ENCODE measurements around the gene CMIP.

- TF ChIP-seq, protein P1, sequence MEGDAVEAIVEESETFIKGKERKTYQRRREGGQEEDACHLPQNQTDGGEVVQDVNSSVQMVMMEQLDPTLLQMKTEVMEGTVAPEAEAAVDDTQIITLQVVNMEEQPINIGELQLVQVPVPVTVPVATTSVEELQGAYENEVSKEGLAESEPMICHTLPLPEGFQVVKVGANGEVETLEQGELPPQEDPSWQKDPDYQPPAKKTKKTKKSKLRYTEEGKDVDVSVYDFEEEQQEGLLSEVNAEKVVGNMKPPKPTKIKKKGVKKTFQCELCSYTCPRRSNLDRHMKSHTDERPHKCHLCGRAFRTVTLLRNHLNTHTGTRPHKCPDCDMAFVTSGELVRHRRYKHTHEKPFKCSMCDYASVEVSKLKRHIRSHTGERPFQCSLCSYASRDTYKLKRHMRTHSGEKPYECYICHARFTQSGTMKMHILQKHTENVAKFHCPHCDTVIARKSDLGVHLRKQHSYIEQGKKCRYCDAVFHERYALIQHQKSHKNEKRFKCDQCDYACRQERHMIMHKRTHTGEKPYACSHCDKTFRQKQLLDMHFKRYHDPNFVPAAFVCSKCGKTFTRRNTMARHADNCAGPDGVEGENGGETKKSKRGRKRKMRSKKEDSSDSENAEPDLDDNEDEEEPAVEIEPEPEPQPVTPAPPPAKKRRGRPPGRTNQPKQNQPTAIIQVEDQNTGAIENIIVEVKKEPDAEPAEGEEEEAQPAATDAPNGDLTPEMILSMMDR (IDR thresholded peaks at IDR 0.05), result no peak
- TF ChIP-seq POLR2AphosphoS5 (IDR thresholded peaks at IDR 0.05) (no peak), POLR2A (IDR thresholded peaks at IDR 0.05) (no peak)
These were observed 23.5 kb upstream of the CMIP start for GRCh38 chr16:81421126-81421525.

Measured in sigmoid colon (tissue), 4 donors.